CD4-positive, CD25-positive, alpha-beta regulatory T cell (primary cell): Measurements from ENCODE around the gene RUBCN. TPM values are rescaled to one million over a fixed set of nuclear protein-coding genes. Genes with fewer than 3 reads are reported as not detected.
A peak's percentile ranks its signal among the peaks of the same experiment; 100 is the strongest.

Experiments used
- ATAC-seq, 2 donors: fragments of 150-1000 bp; cut with Tn5 transposase; one replicate each; pipeline ENCODE4 v1.10.0; 2021; ENCODE audit warnings: low read depth in 2 of 2, moderate number of reproducible peaks in 2 of 2, moderate library complexity in 1 of 2
- DNase-seq, 3 donors: peaks; one replicate each; pipeline versions ENCODE4 v3.0.0 to v3.0.0-alpha.2; 2012 to 2022; ENCODE audit warnings: mixed read lengths in 1 of 3
- H3K27ac ChIP-seq: one replicate; pipeline ENCODE4 v1.7.0; 2013; ENCODE audit warnings: mild to moderate bottlenecking, low read length; ENCODE audit not compliant: insufficient read depth, poor library complexity, severe bottlenecking
- H3K27me3 ChIP-seq: one replicate; pipeline ENCODE4 v1.7.0; 2013; ENCODE audit warnings: low read length; ENCODE audit not compliant: control insufficient read depth, insufficient read depth
- H3K36me3 ChIP-seq: one replicate; pipeline ENCODE4 v1.7.0; 2013; ENCODE audit warnings: mild to moderate bottlenecking, low read length, moderate library complexity; ENCODE audit not compliant: control insufficient read depth, insufficient read depth
- H3K4me1 ChIP-seq: 2 replicates; pipeline ENCODE4 v1.7.0; 2013; ENCODE audit warnings: mild to moderate bottlenecking, low read length; ENCODE audit not compliant: insufficient read depth, control insufficient read depth, poor library complexity, severe bottlenecking
- H3K4me3 ChIP-seq: one replicate; pipeline ENCODE4 v1.7.0; 2013; ENCODE audit warnings: low read depth, mild to moderate bottlenecking, low read length, moderate library complexity
- H3K9me3 ChIP-seq, 2 experiments: 1 replicate in 1 of 2; 2 replicates in 1 of 2; pipeline ENCODE4 v1.7.0; 2013; ENCODE audit warnings: low read length in 2 of 2, mild to moderate bottlenecking in 1 of 2, moderate library complexity in 1 of 2; ENCODE audit not compliant: control insufficient read depth in 2 of 2
- H3K27ac Mint-ChIP-seq, 3 donors: one replicate each; pipeline ENCODE4 v1.8.0; 2020 to 2022; ENCODE audit warnings: mild to moderate bottlenecking in 3 of 3, mixed read lengths in 3 of 3, moderate library complexity in 2 of 3
- H3K27me3 Mint-ChIP-seq: one replicate; pipeline ENCODE4 v1.8.0; 2022; ENCODE audit warnings: mild to moderate bottlenecking, mixed read lengths
- H3K36me3 Mint-ChIP-seq: one replicate; pipeline ENCODE4 v1.8.0; 2020; ENCODE audit warnings: mixed read lengths
- H3K4me1 Mint-ChIP-seq, 4 donors: one replicate each; pipeline ENCODE4 v1.8.0; 2020 to 2022; ENCODE audit warnings: mixed read lengths in 4 of 4, mild to moderate bottlenecking in 1 of 4
- H3K4me3 Mint-ChIP-seq, 4 donors: one replicate each; pipeline ENCODE4 v1.8.0; 2020 to 2022; ENCODE audit warnings: mild to moderate bottlenecking in 4 of 4, mixed read lengths in 4 of 4, moderate library complexity in 3 of 4
- H3K9me3 Mint-ChIP-seq, 7 donors: one replicate each; pipeline ENCODE4 v1.8.0; 2020 to 2022; ENCODE audit warnings: mixed read lengths in 7 of 7, mild to moderate bottlenecking in 3 of 7, moderate library complexity in 2 of 7
- polyA plus RNA-seq, 4 donors: library from polyadenylated mRNA; unstranded; fragments of 300-500 nt; fragmentation: Illumina TruSeq; gene quantifications; one replicate each; pipeline ENCODE4 v1.2.3, GENCODE V29; 2021
- total RNA-seq: library from RNA; stranded (reverse); gene quantifications from one replicate; pipeline ENCODE4 v1.2.3, GENCODE V29; 2022

The RUBCN gene
- total and polyA plus RNA-seq, 5 donors from 2014 or later: 17.5 to 58.5 (median 20.5) TPM

DNA sequence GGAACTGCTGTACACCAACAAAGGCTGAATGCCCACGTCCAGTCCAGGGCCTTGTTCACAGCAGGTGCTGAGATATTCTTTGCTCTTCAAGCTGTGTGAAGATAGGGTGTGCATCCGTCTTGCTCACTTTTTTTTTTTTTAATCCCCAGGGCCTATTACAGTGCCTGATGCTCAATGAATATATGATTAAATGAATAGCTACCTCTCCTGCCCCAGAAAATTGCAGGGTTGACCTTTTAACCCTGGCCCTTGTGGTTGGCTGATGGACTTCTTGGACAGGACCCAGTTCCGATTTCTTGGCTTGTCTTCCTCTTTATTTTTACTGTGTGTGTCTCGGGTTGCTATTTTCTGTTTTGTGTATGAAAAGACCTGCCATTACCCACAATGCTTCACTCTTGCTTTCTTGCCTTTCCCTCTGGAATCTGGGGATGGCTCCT lies 10.1 kb upstream of the RUBCN start:
- Mint-ChIP-seq H3K9me3 (peaks cover 0 to 2% (median 0%) of the 10 kb centered on the region in 7 donors), H3K4me1 (peaks cover 5 to 38% (median 19%) of the 10 kb centered on the region in 4 donors), H3K36me3 (peaks cover 3% of the 10 kb centered on the region), H3K27ac (peak overlapping the region in 1 of 3 donors; percentile 47), H3K27me3 (peaks cover 17% of the 10 kb centered on the region), H3K4me3 (peak overlapping the region in 2 of 4 donors; percentile 4 to 48)
- Histone ChIP-seq H3K27ac (no peak overlapping the region), H3K36me3 (no peaks in the 10 kb centered on the region), H3K4me3 (no peak overlapping the region), H3K4me1 (peaks cover 27% of the 10 kb centered on the region), H3K27me3 (no peaks in the 10 kb centered on the region), H3K9me3 (no peaks in the 10 kb centered on the region)
- no peak for DNase-seq
- no peak for ATAC-seq

DNA sequence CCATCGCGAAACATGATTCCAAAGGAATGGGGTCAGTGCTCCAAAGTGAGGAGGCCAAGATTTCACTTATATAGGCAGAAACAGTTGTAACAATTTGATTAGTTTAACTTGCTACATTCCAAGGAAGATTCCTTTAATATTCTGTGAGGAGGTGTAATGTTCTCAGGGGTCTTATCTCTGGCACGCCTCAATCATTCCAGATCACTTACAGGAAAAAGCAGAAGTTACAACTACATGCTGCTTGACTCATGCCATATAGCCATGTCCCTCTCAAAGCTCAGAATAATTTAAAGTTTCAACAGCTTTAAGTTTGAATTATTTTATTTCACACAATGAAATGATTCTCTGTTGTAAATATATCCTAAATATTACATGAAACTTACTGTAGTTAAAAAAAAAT lies 9.5 kb upstream of the RUBCN start:
- Mint-ChIP-seq H3K4me1 (peaks cover 5 to 35% (median 17%) of the 10 kb centered on the region in 4 donors), H3K36me3 (peaks cover 3% of the 10 kb centered on the region), H3K9me3 (peaks cover 0 to 2% (median 0%) of the 10 kb centered on the region in 7 donors), H3K27me3 (peaks cover 17% of the 10 kb centered on the region), H3K4me3 (peak overlapping the region in 1 of 4 donors; percentile 48), H3K27ac (no peak overlapping the region)
- Histone ChIP-seq H3K4me3 (no peak overlapping the region), H3K4me1 (peaks cover 21% of the 10 kb centered on the region), H3K36me3 (no peaks in the 10 kb centered on the region), H3K27me3 (no peaks in the 10 kb centered on the region), H3K9me3 (no peaks in the 10 kb centered on the region), H3K27ac (no peak overlapping the region)
- no peak for DNase-seq
- no peak for ATAC-seq

DNA sequence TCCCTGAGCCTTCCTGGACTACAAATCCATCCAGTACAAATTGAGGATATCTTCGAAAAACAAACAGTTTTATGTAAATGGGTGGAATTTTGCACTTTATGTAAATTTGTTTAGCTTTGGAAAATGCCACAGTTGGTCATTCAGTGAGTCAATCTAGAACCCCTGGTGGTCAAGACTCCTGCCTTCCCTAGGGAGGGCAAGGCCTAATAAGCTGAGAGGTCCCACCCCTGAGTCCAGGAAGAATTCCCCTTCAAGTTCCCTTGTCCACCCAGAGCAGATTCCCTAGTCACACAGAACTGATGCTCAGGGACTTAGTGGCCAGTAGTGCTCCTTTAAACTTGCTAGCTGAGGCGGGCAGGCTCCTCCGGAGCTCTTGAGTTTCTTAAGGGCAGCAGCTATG lies 6.1 kb upstream of the RUBCN start:
- no peaks in the 10 kb centered on the region for H3K9me3 Mint-ChIP-seq
- H3K4me3 Mint-ChIP-seq: no peak overlapping the region
- H3K4me1 ChIP-seq: no peaks in the 10 kb centered on the region

DNA sequence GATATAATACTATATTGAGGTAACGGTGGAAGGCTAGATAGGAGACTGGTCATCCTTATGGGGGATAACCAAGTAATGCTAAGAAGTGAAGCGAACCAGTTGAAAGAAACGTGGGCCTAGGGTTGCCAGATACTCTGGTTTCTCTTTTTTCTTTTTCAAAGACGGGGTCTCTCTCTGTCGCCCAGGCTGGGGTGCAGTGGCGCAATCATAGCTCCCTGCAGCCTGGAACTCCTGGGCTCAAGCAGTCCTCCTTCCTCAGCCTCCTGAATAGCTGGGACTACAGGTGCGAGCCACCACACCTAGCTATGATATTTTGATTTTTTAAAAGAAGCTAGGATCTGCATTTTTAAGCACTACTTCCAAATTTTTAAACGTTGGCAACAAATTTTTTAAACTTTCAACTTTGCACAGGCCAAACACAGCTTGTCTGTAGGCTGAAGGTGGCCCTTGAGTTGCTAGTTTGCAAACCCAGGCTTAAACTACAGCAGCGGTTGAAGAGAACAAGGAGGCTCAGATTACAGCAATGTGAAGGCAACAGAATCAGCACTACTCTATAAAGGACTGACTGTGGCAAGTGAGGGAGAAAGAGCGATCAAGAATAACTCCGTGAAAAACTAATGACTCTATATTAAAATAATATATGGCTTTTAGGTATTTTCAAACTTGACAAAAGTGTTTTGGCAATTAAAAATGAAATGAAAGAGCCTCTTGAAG lies 1.2 kb upstream of the RUBCN start:
- Histone ChIP-seq H3K9me3 (no peaks in the 10 kb centered on the region), H3K4me3 (peak overlapping the region; percentile 89), H3K27me3 (no peaks in the 10 kb centered on the region), H3K27ac (peak overlapping the region; percentile 82), H3K4me1 (peaks cover 28% of the 10 kb centered on the region), H3K36me3 (peaks cover 4% of the 10 kb centered on the region)
- H3K4me3 Mint-ChIP-seq: peak overlapping the region; percentile 93 to 99 (median 96)
- H3K9me3 Mint-ChIP-seq: no peaks in the 10 kb centered on the region
- peaks cover under 1% of the 10 kb centered on the region for H3K27me3 Mint-ChIP-seq
- H3K36me3 Mint-ChIP-seq: no peaks in the 10 kb centered on the region
- no peak for DNase-seq
- H3K27ac Mint-ChIP-seq: peak overlapping the region; percentile 90 to 97 (median 97)
- no peak for ATAC-seq
- H3K4me1 Mint-ChIP-seq: peaks cover 10 to 35% (median 27%) of the 10 kb centered on the region in 4 donors

More for the DNA sequence above, 6.1 kb upstream of the RUBCN start:
- no peak for DNase-seq
- Mint-ChIP-seq H3K36me3 (no peaks in the 10 kb centered on the region), H3K27me3 (peaks cover 13% of the 10 kb centered on the region), H3K4me1 (peaks cover 0 to 13% (median 0%) of the 10 kb centered on the region in 4 donors), H3K27ac (no peak overlapping the region)
- no peaks in the 10 kb centered on the region for H3K36me3 ChIP-seq
- H3K27me3 ChIP-seq: no peaks in the 10 kb centered on the region
- H3K9me3 ChIP-seq: no peaks in the 10 kb centered on the region
- no peak for ATAC-seq
- H3K27ac ChIP-seq: no peak overlapping the region
- no peak overlapping the region for H3K4me3 ChIP-seq

DNA sequence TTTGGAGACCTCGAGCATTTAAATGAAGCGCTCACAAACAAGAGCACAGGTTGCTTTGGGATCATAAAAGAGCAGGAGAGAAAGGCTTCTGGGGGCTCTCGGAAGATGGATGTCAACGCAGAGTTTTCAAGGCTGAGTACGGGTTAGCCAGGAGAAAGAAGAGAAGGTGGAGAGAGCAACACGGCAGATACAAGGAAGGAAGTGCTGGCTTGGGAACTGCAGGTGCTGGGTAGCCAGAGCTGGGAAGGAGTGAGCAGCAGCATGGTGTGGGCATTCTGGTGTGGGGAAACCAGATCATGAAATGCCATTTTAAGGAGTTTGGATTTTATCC lies 580 bp upstream of the RUBCN start:
- H3K4me1 Mint-ChIP-seq: peaks cover 10 to 41% (median 28%) of the 10 kb centered on the region in 4 donors
- ATAC-seq (no peak), DNase-seq (no peak)
- H3K27me3 ChIP-seq: no peaks in the 10 kb centered on the region
- H3K27ac Mint-ChIP-seq: peak overlapping the region; percentile 90 to 97 (median 97)
- H3K9me3 ChIP-seq: no peaks in the 10 kb centered on the region
- H3K9me3 Mint-ChIP-seq: no peaks in the 10 kb centered on the region
- H3K4me1 ChIP-seq: peaks cover 28% of the 10 kb centered on the region
- H3K36me3 Mint-ChIP-seq: no peaks in the 10 kb centered on the region
- H3K27ac ChIP-seq: peak overlapping the region; percentile 82
- peak overlapping the region; percentile 89 for H3K4me3 ChIP-seq
- H3K4me3 Mint-ChIP-seq: peak overlapping the region; percentile 93 to 99 (median 96)
- no peaks in the 10 kb centered on the region for H3K27me3 Mint-ChIP-seq
- H3K36me3 ChIP-seq: peaks cover 4% of the 10 kb centered on the region

DNA sequence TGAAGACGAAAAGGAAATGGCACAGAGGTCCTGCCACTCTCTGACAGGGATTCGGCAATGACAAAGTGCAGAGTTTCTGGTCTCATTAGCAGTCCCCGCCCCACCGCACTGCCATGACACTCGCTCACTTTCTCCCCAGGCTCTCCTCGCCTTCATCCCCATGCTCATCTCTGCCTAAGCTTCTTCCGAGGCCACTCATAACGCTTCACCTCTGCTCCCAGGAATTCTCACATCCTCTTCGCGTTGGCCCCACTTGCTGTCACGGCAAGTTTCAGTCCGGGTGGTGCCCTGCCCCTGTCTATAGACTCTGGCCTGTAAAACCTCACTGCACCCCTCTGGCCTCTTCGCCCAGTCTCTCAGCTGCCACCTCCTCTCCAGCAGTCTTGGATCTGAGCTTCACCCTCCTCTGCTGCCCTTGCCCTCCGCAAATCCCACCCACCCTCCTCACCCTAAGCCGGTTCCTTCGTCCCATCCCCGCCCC lies 654 bp downstream of the RUBCN start:
- Mint-ChIP-seq H3K27ac (peak overlapping the region; percentile 26 to 95 (median 91)), H3K9me3 (no peaks in the 10 kb centered on the region), H3K36me3 (peaks cover 2% of the 10 kb centered on the region), H3K27me3 (peaks cover 4% of the 10 kb centered on the region), H3K4me1 (peaks cover 10 to 47% (median 33%) of the 10 kb centered on the region in 4 donors), H3K4me3 (peak overlapping the region; percentile 93 to 99 (median 96))
- DNase-seq (peak in 2 of 3 donors; percentile 42 to 68), ATAC-seq (no peak)
- no peaks in the 10 kb centered on the region for H3K27me3 ChIP-seq
- H3K36me3 ChIP-seq: peaks cover 4% of the 10 kb centered on the region
- peak overlapping the region; percentile 85 for H3K4me3 ChIP-seq
- peak overlapping the region; percentile 82 for H3K27ac ChIP-seq
- H3K9me3 ChIP-seq: no peaks in the 10 kb centered on the region
- H3K4me1 ChIP-seq: peaks cover 28% of the 10 kb centered on the region

DNA sequence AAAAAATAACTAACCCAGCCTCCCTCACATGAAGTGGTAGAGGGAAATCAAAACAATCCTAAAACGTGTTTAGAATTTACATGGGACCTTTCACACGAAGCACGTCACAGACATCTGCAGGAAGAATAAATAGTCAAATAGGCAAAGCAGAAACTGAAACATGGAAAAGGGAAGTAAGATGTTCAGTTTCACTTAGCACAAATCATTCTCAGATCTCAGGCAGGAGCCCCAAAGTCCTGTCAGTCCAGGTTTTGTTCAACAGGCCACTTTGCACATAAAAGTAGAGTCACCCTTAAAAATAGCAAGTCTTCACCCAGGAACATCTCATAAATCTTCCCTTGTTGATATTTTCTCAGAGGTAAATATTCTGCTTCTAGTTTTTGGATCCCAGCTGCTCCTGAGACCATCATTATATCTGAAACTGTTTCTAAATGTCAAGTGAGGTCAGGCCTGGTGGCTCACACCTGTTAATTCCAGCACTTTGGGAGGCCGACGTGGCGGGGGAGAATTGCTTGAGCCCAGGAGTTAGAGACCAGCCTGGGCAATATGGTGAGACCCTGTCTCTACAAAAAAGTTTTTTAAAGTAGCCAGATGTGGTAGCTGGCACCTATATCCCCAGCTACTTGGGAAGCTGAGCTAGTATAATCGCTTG lies 1.9 kb downstream of the RUBCN start:
- peak overlapping the region; percentile 37 for H3K4me3 ChIP-seq
- H3K36me3 ChIP-seq: peaks cover 4% of the 10 kb centered on the region
- H3K36me3 Mint-ChIP-seq: peaks cover 10% of the 10 kb centered on the region
- peak overlapping the region; percentile 23 to 49 (median 30) for H3K27ac Mint-ChIP-seq
- ATAC-seq (no peak), DNase-seq (no peak)
- no peak overlapping the region for H3K27ac ChIP-seq
- H3K27me3 ChIP-seq: no peaks in the 10 kb centered on the region
- no peaks in the 10 kb centered on the region for H3K9me3 Mint-ChIP-seq
- peaks cover 31% of the 10 kb centered on the region for H3K4me1 ChIP-seq
- peak overlapping the region; percentile 58 to 98 (median 80) for H3K4me3 Mint-ChIP-seq
- H3K9me3 ChIP-seq: no peaks in the 10 kb centered on the region
- peaks cover 4% of the 10 kb centered on the region for H3K27me3 Mint-ChIP-seq
- H3K4me1 Mint-ChIP-seq: peaks cover 17 to 56% (median 43%) of the 10 kb centered on the region in 4 donors
